ENCODE results near the gene PCMTD2. TPM values are rescaled to one million over a fixed set of nuclear protein-coding genes. Genes with fewer than 3 reads are reported as not detected.

PCMTD2 gene
- total and polyA plus RNA-seq, 2 of the 13 experiments (the other 11 are each of a cell fraction or from before 2014, with no cell fraction given) = 47.0 to 76.9 TPM

GRCh38 chr20:64222851-64223525 is 32.6 kb upstream of the PCMTD2 start (continued):
- no peak for TF ChIP-seq HMGXB4 (CRISPR knock-in tag; IDR thresholded peaks at IDR 0.05; ENCODE audit: borderline replicate concordance in 1 of 2, low read depth in 1 of 2)
- TF ChIP-seq NR0B2 (CRISPR knock-in tag; IDR thresholded peaks at IDR 0.05) = no peak
- no peak for TF ChIP-seq ZNF619 (CRISPR knock-in tag; IDR thresholded peaks at IDR 0.05)
- no peak for TF ChIP-seq ARNT (IDR thresholded peaks at IDR 0.05)
- TF ChIP-seq FOXP4 (CRISPR knock-in tag; IDR thresholded peaks at IDR 0.05) = no peak; the same call in 1 of the 2 replicates
- TF ChIP-seq EEA1 (CRISPR knock-in tag; IDR thresholded peaks at IDR 0.05; ENCODE audit: borderline replicate concordance) = no peak
- no peak for TF ChIP-seq ZNF180 (CRISPR knock-in tag; IDR thresholded peaks at IDR 0.05; ENCODE audit: borderline replicate concordance, low read depth)
- TF ChIP-seq AHDC1 (CRISPR knock-in tag; IDR thresholded peaks at IDR 0.05; ENCODE audit: borderline replicate concordance) = 0 out of 2 replicates have a peak, but pooled peaks have one; percentile 31
- no peak for TF ChIP-seq ZNF160 (CRISPR knock-in tag; IDR thresholded peaks at IDR 0.05)
- no peak for TF ChIP-seq ZBTB14 (CRISPR knock-in tag; IDR thresholded peaks at IDR 0.05)
- no peak for TF ChIP-seq ZNF749 (CRISPR knock-in tag; IDR thresholded peaks at IDR 0.05; ENCODE audit: borderline replicate concordance)
- TF ChIP-seq HDAC1 (CRISPR knock-in tag; IDR thresholded peaks at IDR 0.05) = no peak
- TF ChIP-seq ZNF704 (CRISPR knock-in tag; IDR thresholded peaks at IDR 0.05; ENCODE audit: borderline replicate concordance) = no peak; the same call in 1 of the 2 replicates
